ENCODE data around the gene CD7.

The CD7 gene

GRCh38 chr17:82270651-82271050, 46.8 kb downstream of the CD7 start:
- ATAC-seq, result no peak
- TF ChIP-seq ZNF8 (CRISPR knock-in tag; IDR thresholded peaks at IDR 0.05) (no peak), ESRRG (CRISPR knock-in tag; IDR thresholded peaks at IDR 0.05) (no peak), SNAI2 (CRISPR knock-in tag; IDR thresholded peaks at IDR 0.05) (no peak), ZNF565 (CRISPR knock-in tag; conservative IDR thresholded peaks at IDR 0.05; ENCODE audit: low read depth) (no peak), BACH2 (CRISPR knock-in tag; IDR thresholded peaks at IDR 0.05; ENCODE audit: borderline replicate concordance) (no peak), TCF4 (CRISPR knock-in tag; IDR thresholded peaks at IDR 0.05; ENCODE audit: borderline replicate concordance) (no peak), OSR1 (CRISPR knock-in tag; IDR thresholded peaks at IDR 0.05) (no peak), TOX (CRISPR knock-in tag; IDR thresholded peaks at IDR 0.05; ENCODE audit: borderline replicate concordance) (no peak), RARB (CRISPR knock-in tag; IDR thresholded peaks at IDR 0.05) (no peak), ZFP3 (CRISPR knock-in tag; IDR thresholded peaks at IDR 0.05) (no peak), ZC3H10 (CRISPR knock-in tag; IDR thresholded peaks at IDR 0.05) (no peak), ISL1 (CRISPR knock-in tag; IDR thresholded peaks at IDR 0.05) (no peak), GLIS3 (CRISPR knock-in tag; IDR thresholded peaks at IDR 0.05) (no peak), TSHZ2 (CRISPR knock-in tag; IDR thresholded peaks at IDR 0.05) (no peak), CSDC2 (CRISPR knock-in tag; IDR thresholded peaks at IDR 0.05) (no peak), ZFP30 (CRISPR knock-in tag; IDR thresholded peaks at IDR 0.05) (no peak), ARNTL (CRISPR knock-in tag; IDR thresholded peaks at IDR 0.05; ENCODE audit: borderline replicate concordance, low read depth) (no peak)
- TF ChIP-seq, protein P1, sequence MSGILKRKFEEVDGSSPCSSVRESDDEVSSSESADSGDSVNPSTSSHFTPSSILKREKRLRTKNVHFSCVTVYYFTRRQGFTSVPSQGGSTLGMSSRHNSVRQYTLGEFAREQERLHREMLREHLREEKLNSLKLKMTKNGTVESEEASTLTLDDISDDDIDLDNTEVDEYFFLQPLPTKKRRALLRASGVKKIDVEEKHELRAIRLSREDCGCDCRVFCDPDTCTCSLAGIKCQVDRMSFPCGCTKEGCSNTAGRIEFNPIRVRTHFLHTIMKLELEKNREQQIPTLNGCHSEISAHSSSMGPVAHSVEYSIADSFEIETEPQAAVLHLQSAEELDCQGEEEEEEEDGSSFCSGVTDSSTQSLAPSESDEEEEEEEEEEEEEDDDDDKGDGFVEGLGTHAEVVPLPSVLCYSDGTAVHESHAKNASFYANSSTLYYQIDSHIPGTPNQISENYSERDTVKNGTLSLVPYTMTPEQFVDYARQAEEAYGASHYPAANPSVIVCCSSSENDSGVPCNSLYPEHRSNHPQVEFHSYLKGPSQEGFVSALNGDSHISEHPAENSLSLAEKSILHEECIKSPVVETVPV (CRISPR knock-in tag; IDR thresholded peaks at IDR 0.05), result no peak
- TF ChIP-seq, protein P2, sequence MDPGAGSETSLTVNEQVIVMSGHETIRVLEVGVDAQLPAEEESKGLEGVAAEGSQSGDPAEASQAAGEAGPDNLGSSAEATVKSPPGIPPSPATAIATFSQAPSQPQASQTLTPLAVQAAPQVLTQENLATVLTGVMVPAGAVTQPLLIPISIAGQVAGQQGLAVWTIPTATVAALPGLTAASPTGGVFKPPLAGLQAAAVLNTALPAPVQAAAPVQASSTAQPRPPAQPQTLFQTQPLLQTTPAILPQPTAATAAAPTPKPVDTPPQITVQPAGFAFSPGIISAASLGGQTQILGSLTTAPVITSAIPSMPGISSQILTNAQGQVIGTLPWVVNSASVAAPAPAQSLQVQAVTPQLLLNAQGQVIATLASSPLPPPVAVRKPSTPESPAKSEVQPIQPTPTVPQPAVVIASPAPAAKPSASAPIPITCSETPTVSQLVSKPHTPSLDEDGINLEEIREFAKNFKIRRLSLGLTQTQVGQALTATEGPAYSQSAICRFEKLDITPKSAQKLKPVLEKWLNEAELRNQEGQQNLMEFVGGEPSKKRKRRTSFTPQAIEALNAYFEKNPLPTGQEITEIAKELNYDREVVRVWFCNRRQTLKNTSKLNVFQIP (CRISPR knock-in tag; IDR thresholded peaks at IDR 0.05; ENCODE audit: borderline replicate concordance, low read depth), result no peak
- TF ChIP-seq, protein P3, sequence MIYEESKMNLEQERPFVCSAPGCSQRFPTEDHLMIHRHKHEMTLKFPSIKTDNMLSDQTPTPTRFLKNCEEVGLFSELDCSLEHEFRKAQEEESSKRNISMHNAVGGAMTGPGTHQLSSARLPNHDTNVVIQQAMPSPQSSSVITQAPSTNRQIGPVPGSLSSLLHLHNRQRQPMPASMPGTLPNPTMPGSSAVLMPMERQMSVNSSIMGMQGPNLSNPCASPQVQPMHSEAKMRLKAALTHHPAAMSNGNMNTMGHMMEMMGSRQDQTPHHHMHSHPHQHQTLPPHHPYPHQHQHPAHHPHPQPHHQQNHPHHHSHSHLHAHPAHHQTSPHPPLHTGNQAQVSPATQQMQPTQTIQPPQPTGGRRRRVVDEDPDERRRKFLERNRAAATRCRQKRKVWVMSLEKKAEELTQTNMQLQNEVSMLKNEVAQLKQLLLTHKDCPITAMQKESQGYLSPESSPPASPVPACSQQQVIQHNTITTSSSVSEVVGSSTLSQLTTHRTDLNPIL (CRISPR knock-in tag; IDR thresholded peaks at IDR 0.05; ENCODE audit: low read depth), result no peak

- TF ChIP-seq, protein P2 (CRISPR knock-in tag; IDR thresholded peaks at IDR 0.05; ENCODE audit: borderline replicate concordance, low read depth), result no peak
- no peak for TF ChIP-seq OSR1 (CRISPR knock-in tag; IDR thresholded peaks at IDR 0.05)
- TF ChIP-seq ZFP3 (CRISPR knock-in tag; IDR thresholded peaks at IDR 0.05), result no peak
- no peak for TF ChIP-seq TOX (CRISPR knock-in tag; IDR thresholded peaks at IDR 0.05; ENCODE audit: borderline replicate concordance)
- no peak for TF ChIP-seq ZNF70 (CRISPR knock-in tag; IDR thresholded peaks at IDR 0.05)
- no peak for TF ChIP-seq BACH2 (CRISPR knock-in tag; IDR thresholded peaks at IDR 0.05; ENCODE audit: borderline replicate concordance)
- no peak for TF ChIP-seq CSDC2 (CRISPR knock-in tag; IDR thresholded peaks at IDR 0.05)
- TF ChIP-seq ZFP30 (CRISPR knock-in tag; IDR thresholded peaks at IDR 0.05), result no peak
- ATAC-seq, result no peak
Measured at GRCh38 chr17:82269882-82270500, 47.4 kb downstream of the CD7 start.
